BJ (cell line): ENCODE results near the gene CDKN1A. TPM values are rescaled to one million over a fixed set of nuclear protein-coding genes. Genes with fewer than 3 reads are reported as not detected.

Experiments
- CTCF ChIA-PET: fragments of 350-600 bp; formaldehyde crosslinking; extraction: SDS; loops from one replicate; lab custom pipeline; 2021; ENCODE audit warnings: antibody characterized with exemption, inconsistent platforms; lab: Yijun Ruan, JAX
- POLR2A ChIA-PET: fragments of 300-600 bp; sonication (Branson Sonifier 250); formaldehyde crosslinking; extraction: SDS; loops from one replicate; lab custom pipeline; 2021; ENCODE audit warnings: antibody characterized with exemption; lab: Charles Lee
- DNase-seq: peaks from one replicate; pipeline ENCODE4 v3.0.0-alpha.2; 2011; ENCODE audit warnings: low read depth
- H3K27me3 ChIP-seq: 2 replicates; pipeline ENCODE4 v1.6.0; 2011; ENCODE audit warnings: low read length; ENCODE audit not compliant: control insufficient read depth, insufficient read depth
- H3K36me3 ChIP-seq: 2 replicates; pipeline ENCODE4 v1.5.1; 2011; ENCODE audit warnings: low read length; ENCODE audit not compliant: control insufficient read depth, insufficient read depth
- H3K4me3 ChIP-seq: 2 replicates; pipeline ENCODE4 v1.5.1; 2011; ENCODE audit warnings: low read depth, mild to moderate bottlenecking, control low read depth, low read length
- CTCF ChIP-seq: IDR thresholded peaks from 2 replicates; pipeline ENCODE4 v1.5.1; 2011; ENCODE audit warnings: low read depth, mild to moderate bottlenecking, control low read depth, inconsistent platforms, low read length, moderate library complexity; ENCODE audit not compliant: insufficient read depth
- polyA plus RNA-seq: library from polyadenylated mRNA; depleted of rRNA; stranded (reverse); fragments of >200 nt; gene quantifications from 2 replicates; pipeline ENCODE4 v1.2.3, GENCODE V29; 2011

CDKN1A gene
- polyA plus RNA-seq, 1 experiment, result 820 TPM

GRCh38 chr6:36662380-36662779 is 16.1 kb upstream of the CDKN1A start:
- no peaks in the 10 kb centered on the region for H3K36me3 ChIP-seq
- no peak overlapping the region for H3K4me3 ChIP-seq
- TF ChIP-seq CTCF, result no peak
- no peaks in the 10 kb centered on the region for H3K27me3 ChIP-seq
- ChIA-PET POLR2A (no interaction called here), CTCF (no interaction called here)
- DNase-seq, result no peak

DNA sequence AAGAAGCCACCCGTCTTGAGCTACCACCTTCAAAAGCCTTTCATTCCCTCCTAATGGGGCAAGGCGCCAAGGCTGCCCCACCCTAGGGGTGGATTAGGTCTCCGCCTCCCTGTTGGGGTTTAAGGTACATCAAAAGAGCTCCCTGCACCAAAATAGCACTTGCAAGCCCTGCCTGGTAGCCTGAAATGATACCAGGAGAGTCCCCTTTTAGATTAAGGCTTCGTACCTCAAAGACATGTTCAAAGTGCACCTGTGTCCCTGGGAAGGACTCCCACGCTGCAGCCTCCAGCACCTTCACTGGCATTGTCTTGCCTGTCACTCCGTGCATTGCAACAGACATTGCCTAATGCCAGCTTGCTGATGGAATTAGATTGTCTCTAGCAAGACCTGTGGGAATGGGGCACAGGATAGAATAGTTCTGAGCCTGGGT is 15.7 kb upstream of the CDKN1A start:
- ChIA-PET POLR2A (no interaction called here), CTCF (interaction anchor here (0.6 kb wide), 1 partner anchor 9 kb away, joined by 3 read pairs; no protein-coding TSS in a partner anchor)
- no peak for DNase-seq
- TF ChIP-seq CTCF, result no peak
- Histone ChIP-seq H3K36me3 (no peaks in the 10 kb centered on the region), H3K4me3 (no peak overlapping the region), H3K27me3 (no peaks in the 10 kb centered on the region)

GRCh38 chr6:36663504-36664446 is 14.7 kb upstream of the CDKN1A start:
- no peak for DNase-seq
- Histone ChIP-seq H3K36me3 (no peaks in the 10 kb centered on the region), H3K27me3 (no peaks in the 10 kb centered on the region), H3K4me3 (no peak overlapping the region)
- ChIA-PET CTCF (interaction anchor here (0.6 kb wide), 1 partner anchor 10 kb away, joined by 3 read pairs; no protein-coding TSS in a partner anchor), POLR2A (no interaction called here)
- TF ChIP-seq CTCF, result no peak

GRCh38 chr6:36665180-36665579 is 13.3 kb upstream of the CDKN1A start:
- no peak for TF ChIP-seq CTCF
- H3K27me3 ChIP-seq, result no peaks in the 10 kb centered on the region
- POLR2A ChIA-PET, result no interaction called here
- H3K36me3 ChIP-seq, result no peaks in the 10 kb centered on the region
- CTCF ChIA-PET, result no interaction called here
- no peak overlapping the region for H3K4me3 ChIP-seq
- no peak for DNase-seq

GRCh38 chr6:36666287-36666686 is 12.2 kb upstream of the CDKN1A start:
- H3K27me3 ChIP-seq, result no peaks in the 10 kb centered on the region
- POLR2A ChIA-PET, result interaction anchor here (0.6 to 1.5 kb wide), 3 partner anchors 8 to 11 kb away, joined by 3 to 28 read pairs (median 4); partner anchors contain the start of gene CDKN1A
- no peak for TF ChIP-seq CTCF
- no peak for DNase-seq
- CTCF ChIA-PET, result interaction anchor here (1.4 to 1.5 kb wide), 3 partner anchors 10 to 42 kb away, joined by 4 read pairs; no protein-coding TSS in a partner anchor
- no peaks in the 10 kb centered on the region for H3K36me3 ChIP-seq
- no peak overlapping the region for H3K4me3 ChIP-seq
